H1 (cell line): ENCODE data around the gene PHLPP1. TPM values are rescaled to one million over a fixed set of nuclear protein-coding genes. Genes with fewer than 3 reads are reported as not detected.
A peak's percentile ranks its signal among the peaks of the same experiment; 100 is the strongest.

Source experiments
- CTCF ChIA-PET: fragments of 300-600 bp; sonication (Branson Sonifier 250); formaldehyde crosslinking; loops from one replicate; lab custom pipeline; 2021; ENCODE audit not compliant: partially characterized antibody; lab: Charles Lee
- POLR2A ChIA-PET: fragments of 300-600 bp; sonication (Branson Sonifier 250); formaldehyde crosslinking; loops from one replicate; lab custom pipeline; 2021; ENCODE audit warnings: inconsistent platforms; ENCODE audit not compliant: partially characterized antibody; lab: Charles Lee
- DNase-seq, 2 experiments: peaks; one replicate each; pipeline versions ENCODE4 v3.0.0 to v3.0.0-alpha.2; 2010 to 2022; ENCODE audit warnings: low spot score in 2 of 2, low read depth in 1 of 2, mixed read lengths in 1 of 2
- FAIRE-seq: peaks from 2 replicates; lab custom pipeline; 2011; peaks lifted over from hg19 to GRCh38; lab: Jason Lieb, UNC
- H2AFZ ChIP-seq: 2 replicates; pipeline ENCODE4 v1.8.1; 2012; ENCODE audit warnings: low read length, inconsistent platforms
- H2AK5ac ChIP-seq: 2 replicates; pipeline ENCODE4 v1.6.1; 2013; ENCODE audit warnings: low read depth, low read length
- H2BK120ac ChIP-seq: replicated peaks from 2 replicates; pipeline ENCODE3; 2013; ENCODE audit warnings: low read depth, low read length, inconsistent platforms
- H2BK12ac ChIP-seq: 2 replicates; pipeline ENCODE4 v1.6.1; 2013; ENCODE audit warnings: low read depth, low read length
- H2BK15ac ChIP-seq: 2 replicates; pipeline ENCODE4 v1.6.1; 2013; ENCODE audit warnings: low read length
- H2BK20ac ChIP-seq: 2 replicates; pipeline ENCODE4 v1.6.1; 2013; ENCODE audit warnings: low read length
- H2BK5ac ChIP-seq: 2 replicates; pipeline ENCODE4 v1.6.1; 2013; ENCODE audit warnings: low read depth, low read length
- H3K14ac ChIP-seq: 2 replicates; pipeline ENCODE4 v1.6.1; 2013; ENCODE audit warnings: inconsistent platforms; ENCODE audit not compliant: insufficient read length
- H3K18ac ChIP-seq: 2 replicates; pipeline ENCODE4 v1.6.1; 2013; ENCODE audit warnings: low read length; ENCODE audit errors: extremely low read depth
- H3K23ac ChIP-seq: 2 replicates; pipeline ENCODE4 v1.6.1; 2013; ENCODE audit warnings: inconsistent platforms; ENCODE audit not compliant: insufficient read length
- H3K23me2 ChIP-seq: 2 replicates; pipeline ENCODE4 v1.6.1; 2013; ENCODE audit warnings: low read depth, low read length
- H3K27ac ChIP-seq: 2 replicates; pipeline ENCODE4 v1.6.1; 2011; ENCODE audit warnings: low read depth, low read length, inconsistent platforms
- H3K27me3 ChIP-seq, 4 experiments: replicated peaks in 1 of 4; 1 replicate in 1 of 4; 2 replicates in 3 of 4; pipeline versions ENCODE4 v1.6.1 to v1.8.1; 2011 to 2013; ENCODE audit warnings: low read length in 3 of 4, mild to moderate bottlenecking in 3 of 4, inconsistent platforms in 2 of 4, mixed read lengths in 2 of 4, moderate library complexity in 1 of 4; ENCODE audit not compliant: control insufficient read depth in 3 of 4, insufficient read depth in 3 of 4; ENCODE audit errors: extremely low read depth in 1 of 4
- H3K36me3 ChIP-seq, 4 experiments: 2 replicates each; pipeline versions ENCODE4 v1.6.1 to v1.8.1; 2011 to 2013; ENCODE audit warnings: mild to moderate bottlenecking in 4 of 4, low read length in 3 of 4, moderate library complexity in 2 of 4, control low read depth in 1 of 4, inconsistent platforms in 1 of 4; ENCODE audit not compliant: insufficient read depth in 4 of 4, control insufficient read depth in 2 of 4
- H3K4ac ChIP-seq: replicated peaks from 2 replicates; pipeline ENCODE3; 2013; ENCODE audit warnings: low read length, low read depth, mixed read lengths, inconsistent platforms; ENCODE audit not compliant: insufficient read length
- H3K4me1 ChIP-seq, 4 experiments: replicated peaks in 1 of 4; 1 replicate in 1 of 4; 2 replicates in 3 of 4; pipeline versions ENCODE4 v1.6.1 to v1.8.1; 2011 to 2013; ENCODE audit warnings: low read length in 3 of 4, inconsistent platforms in 2 of 4, mixed read lengths in 1 of 4; ENCODE audit not compliant: insufficient read depth in 4 of 4, control insufficient read depth in 3 of 4
- H3K4me2 ChIP-seq, 2 experiments: 2 replicates each; pipeline versions ENCODE4 v1.6.1 to v1.8.1; 2011 to 2013; ENCODE audit warnings: low read depth in 2 of 2, low read length in 2 of 2, control low read depth in 1 of 2, inconsistent platforms in 1 of 2, mild to moderate bottlenecking in 1 of 2; ENCODE audit not compliant: insufficient read depth in 1 of 2
- H3K4me3 ChIP-seq, 4 experiments: fragments of 200-600, 300-600 bp in 1 of 4; sonication (generic), shearing (Covaris generic), sonication (Bioruptor Twin) in 1 of 4; 2 replicates each; pipeline versions ENCODE4 v1.5.1 to v1.8.1; 2011 to 2016; ENCODE audit warnings: low read length in 4 of 4, low read depth in 3 of 4, control low read depth in 2 of 4, inconsistent platforms in 2 of 4, mild to moderate bottlenecking in 2 of 4, mixed read lengths in 1 of 4, moderate library complexity in 1 of 4; ENCODE audit not compliant: insufficient read depth in 2 of 4; ENCODE audit errors: extremely low read depth in 1 of 4
- H3K56ac ChIP-seq: replicated peaks from 2 replicates; pipeline ENCODE3; 2013; ENCODE audit warnings: low read depth, mild to moderate bottlenecking, mixed read lengths, low read length, inconsistent platforms; ENCODE audit not compliant: insufficient read length
- H3K79me1 ChIP-seq: 2 replicates; pipeline ENCODE4 v1.6.1; 2013; ENCODE audit warnings: low read depth, low read length, control low read depth
- H3K79me2 ChIP-seq, 2 experiments: 2 replicates each; pipeline versions ENCODE4 v1.6.1 to v1.8.1; 2012 to 2013; ENCODE audit warnings: low read length in 2 of 2, mild to moderate bottlenecking in 2 of 2, inconsistent platforms in 1 of 2; ENCODE audit not compliant: insufficient read depth in 2 of 2, control insufficient read depth in 1 of 2
- H3K9ac ChIP-seq, 4 experiments: replicated peaks in 1 of 4; 1 replicate in 1 of 4; 2 replicates in 3 of 4; pipeline versions ENCODE4 v1.6.1 to v1.8.1; 2011 to 2013; ENCODE audit warnings: low read depth in 3 of 4, low read length in 3 of 4, control low read depth in 2 of 4, mild to moderate bottlenecking in 2 of 4, moderate library complexity in 2 of 4, inconsistent platforms in 1 of 4; ENCODE audit errors: extremely low read depth in 1 of 4
- H3K9me3 ChIP-seq, 2 experiments: 2 replicates each; pipeline versions ENCODE4 v1.6.1 to v1.8.1; 2012 to 2013; ENCODE audit warnings: mild to moderate bottlenecking in 2 of 2, moderate library complexity in 2 of 2, control low read depth in 1 of 2, inconsistent platforms in 1 of 2, low read depth in 1 of 2, low read length in 1 of 2, mixed read lengths in 1 of 2; ENCODE audit not compliant: insufficient read depth in 2 of 2
- H4K20me1 ChIP-seq, 2 experiments: replicated peaks in 1 of 2; 2 replicates each; pipeline versions ENCODE3 to v1.8.1; 2011 to 2013; ENCODE audit warnings: inconsistent platforms in 2 of 2, low read length in 2 of 2, mild to moderate bottlenecking in 1 of 2; ENCODE audit not compliant: insufficient read depth in 2 of 2, control insufficient read depth in 1 of 2
- H4K5ac ChIP-seq: 2 replicates; pipeline ENCODE4 v1.6.1; 2013; ENCODE audit warnings: low read length, low read depth, mixed read lengths, inconsistent platforms; ENCODE audit not compliant: insufficient read length
- H4K8ac ChIP-seq: 2 replicates; pipeline ENCODE4 v1.8.0; 2013; ENCODE audit warnings: mild to moderate bottlenecking, moderate library complexity, low read length, inconsistent platforms; ENCODE audit not compliant: insufficient read depth; ENCODE audit errors: extremely low read depth
- H4K91ac ChIP-seq: replicated peaks from 2 replicates; pipeline ENCODE3; 2013; ENCODE audit warnings: low read length, mixed read lengths, inconsistent platforms; ENCODE audit not compliant: insufficient read length
- BCL11A ChIP-seq, 2 experiments: IDR thresholded peaks; one replicate each; pipeline ENCODE4 v1.6.1; 2011; ENCODE audit warnings: low read depth in 2 of 2, low read length in 2 of 2, mild to moderate bottlenecking in 2 of 2
- CBX8 ChIP-seq: fragments of 300-800, 300-1000 bp; sonication (generic); IDR thresholded peaks from 2 replicates; pipeline ENCODE4 v1.7.1; 2016; ENCODE audit warnings: low read depth, low read length, borderline replicate concordance
- CTCF ChIP-seq, 3 experiments: IDR thresholded peaks; 1 replicate in 2 of 3; 2 replicates in 1 of 3; pipeline versions ENCODE4 v1.5.1 to v1.6.1; 2011; ENCODE audit warnings: low read length in 3 of 3, mild to moderate bottlenecking in 3 of 3, inconsistent platforms in 2 of 3, low read depth in 1 of 3, moderate library complexity in 1 of 3; ENCODE audit not compliant: insufficient read depth in 1 of 3; ENCODE audit errors: control extremely low read depth in 1 of 3
- FOSL1 ChIP-seq: IDR thresholded peaks from 2 replicates; pipeline ENCODE4 v1.6.1; 2011; ENCODE audit warnings: mild to moderate bottlenecking, low read depth, low read length, moderate library complexity; ENCODE audit not compliant: insufficient read depth
- MAFK ChIP-seq: IDR thresholded peaks from 2 replicates; pipeline ENCODE4 v1.6.1; 2012; ENCODE audit warnings: low read depth, mild to moderate bottlenecking, improper control_type of control experiment, low read length
- PHF8 ChIP-seq: fragments of 200-600 bp; sonication (generic); conservative IDR thresholded peaks from 2 replicates; pipeline ENCODE4 v1.7.1; 2012; ENCODE audit warnings: low read depth, mild to moderate bottlenecking, inconsistent platforms, low read length, moderate library complexity
- POLR2A ChIP-seq, 2 experiments: IDR thresholded peaks; 1 replicate in 1 of 2; 2 replicates in 1 of 2; pipeline ENCODE4 v1.6.1; 2011; ENCODE audit warnings: low read depth in 2 of 2, low read length in 2 of 2, mild to moderate bottlenecking in 2 of 2; ENCODE audit errors: control extremely low read depth in 1 of 2
- POU5F1 ChIP-seq: IDR thresholded peaks from 2 replicates; pipeline ENCODE4 v1.6.1; 2011; ENCODE audit warnings: low read depth, mild to moderate bottlenecking, low read length, moderate library complexity
- SIRT6 ChIP-seq: IDR thresholded peaks from one replicate; pipeline ENCODE4 v1.7.1; 2012; ENCODE audit warnings: low read length, inconsistent platforms
- SP2 ChIP-seq: IDR thresholded peaks from 2 replicates; pipeline ENCODE4 v1.6.1; 2012; ENCODE audit warnings: mild to moderate bottlenecking, low read length, inconsistent platforms
- YY1 ChIP-seq: IDR thresholded peaks from 2 replicates; pipeline ENCODE4 v1.6.1; 2011; ENCODE audit warnings: low read depth, mild to moderate bottlenecking, low read length
- WGBS, 2 experiments: shearing (Covaris generic) in 1 of 2; methylation state at CpG; one replicate each; pipeline versions ENCODE4 v1.1.6 to v1.1.7; 2013 to 2015; ENCODE audit warnings: low lambda C conversion rate in 2 of 2, mixed read lengths in 2 of 2, inconsistent platforms in 1 of 2, low coverage in 1 of 2, missing lambda C conversion rate in 1 of 2; ENCODE audit not compliant: insufficient replicate concordance in 2 of 2, insufficient coverage in 1 of 2, insufficient read length in 1 of 2; ENCODE audit errors: extremely low coverage in 1 of 2, missing lambda C conversion rate in 1 of 2; 5-methylcytosine and 5-hydroxymethylcytosine counted together
- polyA plus RNA-seq, 7 experiments: library from polyadenylated mRNA; depleted of rRNA in 3 of 7; stranded (reverse) in 5 of 7; unstranded in 2 of 7; fragments of >200 nt in 5 of 7; fragments of 200-250 nt in 2 of 7; gene quantifications; 1 replicate in 5 of 7; 2 replicates in 1 of 7; 4 replicates in 1 of 7; pipeline versions ENCODE4 v1.2.1 to v1.2.3, GENCODE V29; 2011 to 2013; ENCODE audit warnings: missing spikeins in 2 of 7, mixed read lengths in 2 of 7
- total RNA-seq: library from RNA; stranded (reverse); fragmentation: NEBNext Ultra II Directional; extraction: Animal tissue kit (Norgen Biotek cat#: 25700); gene quantifications from 2 replicates; pipeline ENCODE4 v1.2.1, GENCODE V29; 2021
- TF ChIP-seq, protein P1 (sequence below): IDR thresholded peaks from 2 replicates; pipeline ENCODE4 v1.6.1; 2012; ENCODE audit warnings: inconsistent platforms

PHLPP1 gene
- total and polyA plus RNA-seq, 2 of the 8 experiments (the other 6 are each of a cell fraction or from before 2014, with no cell fraction given), result 28.0 to 66.3 TPM

GRCh38 chr18:62781262-62781661 lies 65.9 kb downstream of the PHLPP1 start:
- H3K4me2 ChIP-seq, result peak overlapping the region in 1 of 2 experiments; percentile 17; a peak in 1 of 4 replicates
- no peak overlapping the region for H3K9ac ChIP-seq
- peak overlapping the region; percentile 75 for H3K18ac ChIP-seq
- H3K36me3 ChIP-seq, result no peaks in the 10 kb centered on the region; a peak in 1 of 8 replicates
- no peak overlapping the region for H4K5ac ChIP-seq
- no peak overlapping the region for H2AFZ ChIP-seq
- H2BK20ac ChIP-seq, result no peak overlapping the region
- H3K4me1 ChIP-seq, result peaks cover 6 to 28% (median 14%) of the 10 kb centered on the region in 4 experiments; a peak in 6 of 7 replicates
- no peak overlapping the region for H2BK12ac ChIP-seq
- no peak overlapping the region for H3K14ac ChIP-seq
- no peaks in the 10 kb centered on the region for H3K27me3 ChIP-seq
- no peak overlapping the region for H3K4me3 ChIP-seq
- no peaks in the 10 kb centered on the region for H3K9me3 ChIP-seq
- ChIA-PET CTCF (interaction anchor here (1.2 to 1.3 kb wide), 2 partner anchors 18 kb away, joined by 3 read pairs; no protein-coding TSS in a partner anchor), POLR2A (no interaction called here)
- no peak overlapping the region for H4K8ac ChIP-seq
- H3K27ac ChIP-seq, result 0 out of 2 replicates have a peak overlapping the region, but pooled peaks have one; percentile 12
- 0 out of 2 replicates have a peak overlapping the region, but pooled peaks have one; percentile 4 for H2BK5ac ChIP-seq
- no peak for FAIRE-seq
- no peaks in the 10 kb centered on the region for H3K23me2 ChIP-seq
- H4K91ac ChIP-seq, result no peak overlapping the region
- no peak overlapping the region for H3K23ac ChIP-seq
- H3K79me2 ChIP-seq, result peaks cover 17 to 99% of the 10 kb centered on the region in 2 experiments; a peak in 3 of 4 replicates
- H3K79me1 ChIP-seq, result peaks cover 8% of the 10 kb centered on the region; the same call in 1 of the 2 replicates
- no peak overlapping the region for H3K56ac ChIP-seq
- peaks cover 3 to 6% of the 10 kb centered on the region in 2 experiments for H4K20me1 ChIP-seq
- no peak overlapping the region for H3K4ac ChIP-seq
- 80% methylated on average over 3 of the region's 3 CpGs; no CpG with 5 or more reads in 1 of the 2 experiments for WGBS, 2 experiments
- H2AK5ac ChIP-seq, result no peak overlapping the region
- H2BK120ac ChIP-seq, result no peak overlapping the region
- no peak for DNase-seq
- H2BK15ac ChIP-seq, result peak overlapping the region; percentile 19; the same call in 1 of the 2 replicates
- TF ChIP-seq SP2 (no peak), FOSL1 (no peak), CBX8 (no peak), YY1 (no peak), MAFK (no peak), BCL11A (IDR thresholded peaks at IDR 0.05; ENCODE audit: low read depth in 2 of 2, low read length in 2 of 2) (no peak), POU5F1 (no peak), PHF8 (no peak), SIRT6 (no peak), POLR2A (IDR thresholded peaks at IDR 0.05; ENCODE audit: control extremely low read depth in 1 of 2, low read depth in 2 of 2, low read length in 2 of 2) (no peak), CTCF (IDR thresholded peaks at IDR 0.05; ENCODE audit: control extremely low read depth in 1 of 3, insufficient read depth in 1 of 3, low read depth in 1 of 3, low read length in 3 of 3) (no peak)
- TF ChIP-seq, protein P1, sequence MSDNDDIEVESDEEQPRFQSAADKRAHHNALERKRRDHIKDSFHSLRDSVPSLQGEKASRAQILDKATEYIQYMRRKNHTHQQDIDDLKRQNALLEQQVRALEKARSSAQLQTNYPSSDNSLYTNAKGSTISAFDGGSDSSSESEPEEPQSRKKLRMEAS, result no peak
